Measurements from ENCODE around the gene NLRC3. TPM values are rescaled to one million over a fixed set of nuclear protein-coding genes. Genes with fewer than 3 reads are reported as not detected.

The NLRC3 gene
- polyA plus RNA-seq, 1 donor from 2014 or later, result 19.8 TPM

DNA sequence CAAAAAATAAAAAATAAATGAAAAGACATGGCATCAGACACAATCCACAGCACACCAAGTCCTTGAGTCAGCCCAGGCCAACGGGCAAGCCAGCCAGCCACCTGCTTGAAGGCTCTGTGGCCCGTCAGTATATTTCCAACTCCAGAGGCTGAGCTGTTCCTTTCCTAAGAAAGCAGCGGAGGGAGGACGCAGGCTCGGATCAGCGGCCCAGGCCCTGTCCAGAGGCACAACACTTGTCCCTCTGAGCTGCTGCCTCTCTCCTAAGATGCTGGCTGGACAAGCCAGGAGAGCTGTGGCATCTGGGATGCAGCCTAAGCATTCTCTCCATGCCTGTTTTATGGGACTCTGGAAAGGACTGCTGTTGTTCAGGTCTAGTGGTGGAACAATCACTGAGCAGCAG lies 14.8 kb upstream of the NLRC3 start:
- Mint-ChIP-seq H3K36me3 (peaks cover 2% of the 10 kb centered on the region), H3K27me3 (no peaks in the 10 kb centered on the region), H3K9me3 (no peaks in the 10 kb centered on the region), H3K4me3 (no peak overlapping the region), H3K4me1 (peaks cover 10 to 12% (median 10%) of the 10 kb centered on the region in 3 donors), H3K27ac (peak overlapping the region in 1 of 3 donors; percentile 67)

- Mint-ChIP-seq H3K4me1 (peaks cover 13 to 15% (median 14%) of the 10 kb centered on the region in 3 donors), H3K4me3 (no peak overlapping the region), H3K36me3 (peaks cover 2% of the 10 kb centered on the region), H3K27me3 (no peaks in the 10 kb centered on the region), H3K9me3 (no peaks in the 10 kb centered on the region), H3K27ac (no peak overlapping the region)
Measured at GRCh38 chr16:3591436-3591803, 14.2 kb upstream of the NLRC3 start.

- H3K4me3 Mint-ChIP-seq, result no peak overlapping the region
- H3K27ac Mint-ChIP-seq, result no peak overlapping the region
- no peaks in the 10 kb centered on the region for H3K9me3 Mint-ChIP-seq
- H3K4me1 Mint-ChIP-seq, result peaks cover 17 to 19% (median 18%) of the 10 kb centered on the region in 3 donors
- peaks cover 2% of the 10 kb centered on the region for H3K36me3 Mint-ChIP-seq
- H3K27me3 Mint-ChIP-seq, result no peaks in the 10 kb centered on the region
Measured at GRCh38 chr16:3590736-3591435, 13.7 kb upstream of the NLRC3 start.

- H3K4me1 Mint-ChIP-seq, result peaks cover 17 to 19% (median 19%) of the 10 kb centered on the region in 3 donors
- H3K27me3 Mint-ChIP-seq, result no peaks in the 10 kb centered on the region
- H3K4me3 Mint-ChIP-seq, result no peak overlapping the region
- H3K36me3 Mint-ChIP-seq, result peaks cover 2% of the 10 kb centered on the region
- no peaks in the 10 kb centered on the region for H3K9me3 Mint-ChIP-seq
- H3K27ac Mint-ChIP-seq, result peak overlapping the region in 1 of 3 donors; percentile 12
Measured at GRCh38 chr16:3589991-3590701, 12.9 kb upstream of the NLRC3 start.

GRCh38 chr16:3589441-3589921 lies 12.3 kb upstream of the NLRC3 start:
- no peaks in the 10 kb centered on the region for H3K27me3 Mint-ChIP-seq
- H3K27ac Mint-ChIP-seq, result no peak overlapping the region
- H3K36me3 Mint-ChIP-seq, result peaks cover 2% of the 10 kb centered on the region
- H3K4me1 Mint-ChIP-seq, result peaks cover 17 to 19% (median 19%) of the 10 kb centered on the region in 3 donors
- no peak overlapping the region for H3K4me3 Mint-ChIP-seq
- H3K9me3 Mint-ChIP-seq, result no peaks in the 10 kb centered on the region

- peaks cover 2% of the 10 kb centered on the region for H3K36me3 Mint-ChIP-seq
- peaks cover 17 to 19% (median 19%) of the 10 kb centered on the region in 3 donors for H3K4me1 Mint-ChIP-seq
Measured at GRCh38 chr16:3589001-3589400, 11.8 kb upstream of the NLRC3 start.

GRCh38 chr16:3587547-3588110 lies 10.4 kb upstream of the NLRC3 start:
- peak overlapping the region in 2 of 4 donors; percentile 79 to 90 for H3K4me3 Mint-ChIP-seq
- H3K9me3 Mint-ChIP-seq, result no peaks in the 10 kb centered on the region
- H3K27me3 Mint-ChIP-seq, result no peaks in the 10 kb centered on the region
- H3K36me3 Mint-ChIP-seq, result peaks cover 2% of the 10 kb centered on the region
- peak overlapping the region; percentile 22 to 83 (median 62) for H3K27ac Mint-ChIP-seq
- peaks cover 17 to 19% (median 19%) of the 10 kb centered on the region in 3 donors for H3K4me1 Mint-ChIP-seq

More at GRCh38 chr16:3589001-3589400, 11.8 kb upstream of the NLRC3 start:
- Mint-ChIP-seq H3K27ac (no peak overlapping the region), H3K27me3 (no peaks in the 10 kb centered on the region), H3K4me3 (no peak overlapping the region), H3K9me3 (no peaks in the 10 kb centered on the region)

DNA sequence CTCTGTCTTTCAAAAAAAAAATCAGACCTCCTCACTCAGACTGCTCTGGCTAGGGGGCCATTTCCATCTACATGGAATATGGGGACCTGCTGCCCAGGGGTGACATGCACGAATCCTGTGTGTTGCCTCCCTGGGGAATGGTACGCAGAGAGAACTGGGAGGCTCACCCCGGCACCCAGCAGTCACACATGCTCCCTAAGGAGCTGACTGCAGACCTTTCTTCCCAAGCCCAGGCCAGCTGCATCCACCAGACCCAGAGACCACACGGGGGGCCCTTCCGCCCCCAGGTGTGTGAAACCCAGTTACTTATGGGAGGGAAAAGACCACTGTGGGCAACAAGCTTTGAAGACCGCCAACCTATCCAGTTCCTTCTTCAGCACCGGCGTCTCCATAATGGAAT lies 7.2 kb upstream of the NLRC3 start:
- H3K27ac Mint-ChIP-seq, result no peak overlapping the region
- no peak overlapping the region for H3K4me3 Mint-ChIP-seq
- peaks cover 30 to 31% (median 30%) of the 10 kb centered on the region in 3 donors for H3K4me1 Mint-ChIP-seq
- no peaks in the 10 kb centered on the region for H3K9me3 Mint-ChIP-seq
- H3K36me3 Mint-ChIP-seq, result peaks cover 2% of the 10 kb centered on the region
- no peaks in the 10 kb centered on the region for H3K27me3 Mint-ChIP-seq

- H3K36me3 Mint-ChIP-seq, result peaks cover 2% of the 10 kb centered on the region
- no peak overlapping the region for H3K4me3 Mint-ChIP-seq
- peak overlapping the region in 1 of 3 donors; percentile 39 for H3K27ac Mint-ChIP-seq
- no peaks in the 10 kb centered on the region for H3K27me3 Mint-ChIP-seq
- peaks cover 33 to 34% (median 34%) of the 10 kb centered on the region in 3 donors for H3K4me1 Mint-ChIP-seq
- H3K9me3 Mint-ChIP-seq, result no peaks in the 10 kb centered on the region
Measured at GRCh38 chr16:3583303-3584038, 6.3 kb upstream of the NLRC3 start.

GRCh38 chr16:3582276-3583165 lies 5.3 kb upstream of the NLRC3 start:
- H3K36me3 Mint-ChIP-seq, result peaks cover 2% of the 10 kb centered on the region
- no peak overlapping the region for H3K27ac Mint-ChIP-seq
- peaks cover 31 to 33% (median 33%) of the 10 kb centered on the region in 3 donors for H3K4me1 Mint-ChIP-seq
- no peaks in the 10 kb centered on the region for H3K9me3 Mint-ChIP-seq
- no peaks in the 10 kb centered on the region for H3K27me3 Mint-ChIP-seq
- H3K4me3 Mint-ChIP-seq, result no peak overlapping the region

- no peaks in the 10 kb centered on the region for H3K27me3 Mint-ChIP-seq
- peaks cover 25 to 30% (median 26%) of the 10 kb centered on the region in 3 donors for H3K4me1 Mint-ChIP-seq
- H3K27ac Mint-ChIP-seq, result peak overlapping the region in 1 of 3 donors; percentile 93
- no peaks in the 10 kb centered on the region for H3K9me3 Mint-ChIP-seq
- peak overlapping the region in 1 of 4 donors; percentile 78 for H3K4me3 Mint-ChIP-seq
- peaks cover 2% of the 10 kb centered on the region for H3K36me3 Mint-ChIP-seq
Measured at GRCh38 chr16:3581392-3581791, 4.2 kb upstream of the NLRC3 start.

DNA sequence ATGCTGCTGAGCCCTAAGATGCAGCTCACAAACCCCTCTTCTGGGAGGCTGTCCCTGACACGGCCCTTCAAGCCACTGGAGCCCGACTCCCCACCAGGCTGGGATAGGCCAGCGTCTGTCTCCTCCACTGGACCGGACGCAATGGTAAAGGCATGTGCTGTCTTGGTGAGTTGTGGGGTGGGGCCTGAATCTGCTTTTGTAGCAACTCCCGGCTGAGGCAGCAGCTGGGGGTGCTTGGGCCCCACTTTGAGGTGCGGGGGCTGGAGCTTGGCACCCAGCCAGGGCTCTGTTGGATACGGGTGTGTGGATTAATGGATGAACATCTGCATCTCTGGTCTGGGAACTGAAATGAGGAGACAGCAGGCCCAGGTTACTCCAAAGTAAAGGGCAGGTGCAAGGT lies 3.5 kb upstream of the NLRC3 start:
- H3K9me3 Mint-ChIP-seq, result no peaks in the 10 kb centered on the region
- H3K4me3 Mint-ChIP-seq, result peak overlapping the region in 2 of 4 donors; percentile 43 to 78
- H3K27me3 Mint-ChIP-seq, result no peaks in the 10 kb centered on the region
- H3K4me1 Mint-ChIP-seq, result peaks cover 23 to 28% (median 23%) of the 10 kb centered on the region in 3 donors
- peak overlapping the region; percentile 40 to 93 (median 92) for H3K27ac Mint-ChIP-seq
- peaks cover 2% of the 10 kb centered on the region for H3K36me3 Mint-ChIP-seq

DNA sequence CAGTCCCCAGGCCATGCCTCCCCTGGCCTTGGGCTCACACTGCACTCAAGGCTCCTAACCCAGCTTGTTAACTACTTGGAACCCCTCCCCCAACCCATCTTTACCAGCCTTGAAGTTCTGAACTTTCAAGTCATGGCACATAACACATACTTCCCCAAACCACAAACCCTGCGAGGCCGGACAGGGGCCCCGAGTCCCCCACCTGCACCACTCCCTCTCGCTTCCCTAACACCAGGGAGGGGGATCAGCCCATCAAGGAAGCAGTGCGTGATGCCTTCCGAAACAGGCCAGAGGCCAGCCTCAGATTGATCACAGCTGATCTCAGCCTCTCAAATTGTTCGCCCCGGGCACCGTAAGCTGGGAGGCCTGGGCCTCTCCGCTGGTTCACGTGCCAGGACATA lies 3.0 kb upstream of the NLRC3 start:
- peak overlapping the region in 3 of 4 donors; percentile 60 to 81 (median 78) for H3K4me3 Mint-ChIP-seq
- peaks cover 2% of the 10 kb centered on the region for H3K36me3 Mint-ChIP-seq
- no peaks in the 10 kb centered on the region for H3K9me3 Mint-ChIP-seq
- H3K4me1 Mint-ChIP-seq, result peaks cover 25 to 31% (median 26%) of the 10 kb centered on the region in 3 donors
- no peaks in the 10 kb centered on the region for H3K27me3 Mint-ChIP-seq
- H3K27ac Mint-ChIP-seq, result peak overlapping the region; percentile 40 to 92 (median 77)

GRCh38 chr16:3579776-3580175 lies 2.6 kb upstream of the NLRC3 start:
- no peaks in the 10 kb centered on the region for H3K27me3 Mint-ChIP-seq
- peaks cover 2% of the 10 kb centered on the region for H3K36me3 Mint-ChIP-seq
- H3K9me3 Mint-ChIP-seq, result no peaks in the 10 kb centered on the region
- H3K4me1 Mint-ChIP-seq, result peaks cover 25 to 31% (median 29%) of the 10 kb centered on the region in 3 donors
- H3K27ac Mint-ChIP-seq, result peak overlapping the region; percentile 40 to 92 (median 77)
- H3K4me3 Mint-ChIP-seq, result peak overlapping the region in 3 of 4 donors; percentile 68 to 81 (median 78)
